IPS-18a (cell line): Measurements from ENCODE around the gene HCRTR1.

Experiments
- H3K27ac ChIP-seq: one replicate; pipeline ENCODE4 v1.5.1; 2013; ENCODE audit warnings: low read length
- H3K27me3 ChIP-seq: one replicate; pipeline ENCODE4 v1.6.1; 2013; ENCODE audit warnings: mild to moderate bottlenecking, low read length; ENCODE audit not compliant: control insufficient read depth, insufficient read depth
- H3K36me3 ChIP-seq: one replicate; pipeline ENCODE4 v1.6.1; 2013; ENCODE audit warnings: low read depth, low read length; ENCODE audit not compliant: control insufficient read depth
- H3K4me1 ChIP-seq: one replicate; pipeline ENCODE4 v1.6.1; 2013; ENCODE audit warnings: low read depth, low read length; ENCODE audit not compliant: control insufficient read depth
- H3K4me3 ChIP-seq: one replicate; pipeline ENCODE4 v1.5.1; 2013; ENCODE audit warnings: low read length
- H3K9ac ChIP-seq: one replicate; pipeline ENCODE4 v1.6.1; 2013; ENCODE audit warnings: mild to moderate bottlenecking, low read length, moderate library complexity
- H3K9me3 ChIP-seq: one replicate; pipeline ENCODE4 v1.6.1; 2013; ENCODE audit warnings: low read depth, low read length; ENCODE audit not compliant: control insufficient read depth

The HCRTR1 gene

DNA sequence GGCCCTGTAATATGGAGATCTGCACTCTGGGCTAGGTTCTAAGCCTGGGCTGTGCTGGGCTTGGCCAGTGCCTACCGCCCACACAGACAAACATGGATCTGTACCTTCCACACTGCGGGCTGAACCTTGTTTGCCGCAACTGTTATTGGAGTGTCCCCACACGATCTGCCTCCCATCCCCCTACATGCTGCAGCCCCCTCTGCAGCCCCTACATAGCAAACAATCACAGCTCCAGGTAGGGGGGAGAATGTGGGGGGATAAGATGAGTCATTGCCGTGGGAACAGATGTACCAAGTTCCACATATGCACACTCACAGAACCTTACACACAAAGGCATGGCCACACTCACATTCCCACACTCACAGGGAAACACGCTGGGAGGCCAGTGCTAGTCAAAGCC lies 2.1 kb upstream of the HCRTR1 start:
- peaks cover 28% of the 10 kb centered on the region for H3K27me3 ChIP-seq
- H3K9me3 ChIP-seq = no peaks in the 10 kb centered on the region
- no peak overlapping the region for H3K4me3 ChIP-seq
- H3K4me1 ChIP-seq = no peaks in the 10 kb centered on the region
- H3K27ac ChIP-seq = no peak overlapping the region
- H3K9ac ChIP-seq = no peak overlapping the region
- no peaks in the 10 kb centered on the region for H3K36me3 ChIP-seq

DNA sequence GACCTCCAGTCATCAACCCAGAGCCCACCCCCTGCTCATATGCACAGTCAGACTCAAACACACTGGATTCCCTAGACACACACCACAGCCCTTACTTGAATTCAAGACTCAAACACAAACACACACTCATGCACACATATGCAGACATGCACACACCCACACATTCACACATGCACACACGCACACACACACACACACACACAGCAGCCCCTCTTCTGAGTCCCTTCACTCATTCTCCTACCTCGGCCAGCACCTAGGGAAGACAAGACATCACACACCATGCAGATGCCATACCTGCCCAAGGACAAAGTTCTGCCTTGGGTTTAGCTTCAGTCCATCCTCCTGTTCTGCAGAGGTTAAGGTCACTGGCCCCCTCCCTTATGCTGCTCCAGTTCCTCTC lies 1.6 kb upstream of the HCRTR1 start:
- Histone ChIP-seq H3K27me3 (peaks cover 28% of the 10 kb centered on the region), H3K4me3 (no peak overlapping the region), H3K9ac (no peak overlapping the region), H3K4me1 (no peaks in the 10 kb centered on the region), H3K27ac (no peak overlapping the region), H3K36me3 (no peaks in the 10 kb centered on the region), H3K9me3 (no peaks in the 10 kb centered on the region)

DNA sequence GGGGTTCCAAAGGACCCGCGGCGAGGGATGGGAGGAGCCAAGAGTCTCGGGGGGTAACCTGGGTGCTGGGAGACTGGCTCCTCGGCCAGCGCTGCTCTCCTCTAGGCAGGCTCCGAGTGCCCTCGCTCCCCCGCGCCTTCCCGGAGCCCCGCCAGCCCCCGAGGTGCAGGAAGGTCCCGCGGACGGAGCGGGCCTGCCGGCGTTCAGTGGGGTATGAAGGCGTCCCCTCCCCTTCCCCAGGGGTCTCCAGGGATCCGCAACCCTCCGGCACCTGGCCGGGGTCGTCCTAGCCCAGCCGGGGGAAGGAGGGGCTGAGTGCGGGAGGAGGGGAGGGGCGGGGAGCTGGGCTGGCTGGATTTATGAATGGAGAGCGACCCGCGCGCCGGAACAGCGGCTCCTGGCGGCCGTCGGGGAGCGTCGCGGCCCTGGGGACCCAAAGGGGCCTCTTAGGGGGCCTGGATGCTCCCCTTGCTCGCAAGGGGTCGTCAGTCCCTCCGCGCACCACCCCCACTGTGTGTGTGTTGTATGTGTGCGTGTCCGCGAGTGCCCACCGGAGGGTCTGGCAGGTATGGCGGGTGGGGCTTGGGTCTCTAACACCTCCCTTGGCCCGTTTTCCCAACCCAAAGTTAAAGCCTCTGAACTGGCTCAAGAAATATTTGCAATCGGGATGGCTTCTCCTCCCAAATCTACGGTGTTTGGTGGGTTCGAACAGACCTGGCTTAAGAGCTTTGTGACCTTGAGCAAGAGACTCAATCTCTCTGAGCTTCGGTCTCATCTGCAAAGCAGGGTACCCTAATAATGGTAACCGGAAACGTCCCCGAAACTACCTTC lies 642 bp downstream of the HCRTR1 start:
- Histone ChIP-seq H3K9ac (peak overlapping the region; percentile 25), H3K4me3 (peak overlapping the region; percentile 71), H3K27ac (no peak overlapping the region), H3K27me3 (peaks cover 28% of the 10 kb centered on the region), H3K9me3 (no peaks in the 10 kb centered on the region), H3K36me3 (no peaks in the 10 kb centered on the region), H3K4me1 (no peaks in the 10 kb centered on the region)

- peaks cover 28% of the 10 kb centered on the region for H3K27me3 ChIP-seq
- H3K27ac ChIP-seq = no peak overlapping the region
- H3K4me3 ChIP-seq = no peak overlapping the region
- no peaks in the 10 kb centered on the region for H3K4me1 ChIP-seq
- no peaks in the 10 kb centered on the region for H3K36me3 ChIP-seq
- no peak overlapping the region for H3K9ac ChIP-seq
- no peaks in the 10 kb centered on the region for H3K9me3 ChIP-seq
Observed at GRCh38 chr1:31618916-31619846, 1.7 kb downstream of the HCRTR1 start.

- Histone ChIP-seq H3K27ac (no peak overlapping the region), H3K36me3 (no peaks in the 10 kb centered on the region), H3K9me3 (no peaks in the 10 kb centered on the region), H3K9ac (no peak overlapping the region), H3K27me3 (peaks cover 20% of the 10 kb centered on the region), H3K4me1 (no peaks in the 10 kb centered on the region), H3K4me3 (no peak overlapping the region)
Observed at GRCh38 chr1:31620631-31621497, 3.4 kb downstream of the HCRTR1 start.

DNA sequence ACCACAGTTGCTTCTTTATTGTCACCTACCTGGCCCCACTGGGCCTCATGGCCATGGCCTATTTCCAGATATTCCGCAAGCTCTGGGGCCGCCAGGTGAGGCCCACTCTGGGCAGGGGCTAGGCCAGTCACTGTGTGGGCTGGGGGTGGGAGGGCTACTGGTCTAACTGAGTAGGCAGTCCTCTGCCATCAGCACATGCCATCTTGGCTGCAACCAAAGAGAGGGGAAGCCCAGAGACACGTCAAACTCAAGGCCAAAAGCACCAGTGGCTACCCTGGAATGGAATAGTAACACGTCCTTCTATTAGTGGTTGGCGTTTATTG lies 4.0 kb downstream of the HCRTR1 start:
- Histone ChIP-seq H3K9ac (no peak overlapping the region), H3K4me1 (no peaks in the 10 kb centered on the region), H3K9me3 (no peaks in the 10 kb centered on the region), H3K36me3 (no peaks in the 10 kb centered on the region), H3K27ac (no peak overlapping the region), H3K27me3 (peaks cover 14% of the 10 kb centered on the region), H3K4me3 (no peak overlapping the region)

DNA sequence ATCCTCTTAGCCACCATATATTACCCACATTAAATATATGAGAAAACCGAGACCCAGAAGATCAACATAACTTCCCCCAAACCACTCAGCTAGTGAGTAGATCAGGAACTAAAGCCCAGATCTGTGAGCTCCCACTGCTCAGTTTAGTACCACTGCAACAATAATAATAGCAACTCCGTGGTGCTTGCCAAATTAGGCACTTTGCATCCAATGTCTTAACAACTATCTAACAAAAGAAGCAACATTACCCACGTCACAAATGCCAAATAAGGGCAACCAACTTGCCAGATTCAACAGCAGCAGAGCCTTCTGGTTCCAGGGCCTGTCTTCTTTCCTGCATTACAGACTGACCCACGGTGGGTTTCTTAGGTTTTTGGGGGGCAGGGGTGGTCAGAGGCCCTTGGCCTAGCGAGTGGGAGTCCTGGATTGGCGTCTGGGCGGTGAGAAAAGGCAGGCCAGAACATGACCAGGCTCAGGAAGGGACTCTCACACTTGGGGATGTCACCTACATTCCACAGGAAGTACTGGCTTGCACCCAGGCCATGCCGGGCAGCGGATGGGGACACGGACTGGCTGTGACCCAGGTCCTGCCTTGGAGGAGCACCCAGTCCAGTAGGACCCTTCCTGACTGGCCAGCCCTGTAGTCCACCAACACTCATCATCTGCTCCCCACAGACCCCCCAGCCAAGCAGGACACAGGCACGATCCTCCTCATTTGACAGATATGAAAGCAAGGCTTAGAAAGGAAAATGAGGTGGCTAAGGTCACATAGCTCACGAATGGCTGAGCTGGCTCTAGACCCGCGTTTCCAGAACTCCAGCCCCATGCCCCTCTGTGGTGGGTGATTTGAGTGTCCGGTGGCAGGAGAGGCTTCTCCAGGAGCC lies 4.6 kb downstream of the HCRTR1 start:
- H3K4me3 ChIP-seq = no peak overlapping the region
- H3K36me3 ChIP-seq = no peaks in the 10 kb centered on the region
- H3K9me3 ChIP-seq = no peaks in the 10 kb centered on the region
- no peak overlapping the region for H3K27ac ChIP-seq
- H3K9ac ChIP-seq = no peak overlapping the region
- H3K4me1 ChIP-seq = no peaks in the 10 kb centered on the region
- peaks cover 7% of the 10 kb centered on the region for H3K27me3 ChIP-seq

DNA sequence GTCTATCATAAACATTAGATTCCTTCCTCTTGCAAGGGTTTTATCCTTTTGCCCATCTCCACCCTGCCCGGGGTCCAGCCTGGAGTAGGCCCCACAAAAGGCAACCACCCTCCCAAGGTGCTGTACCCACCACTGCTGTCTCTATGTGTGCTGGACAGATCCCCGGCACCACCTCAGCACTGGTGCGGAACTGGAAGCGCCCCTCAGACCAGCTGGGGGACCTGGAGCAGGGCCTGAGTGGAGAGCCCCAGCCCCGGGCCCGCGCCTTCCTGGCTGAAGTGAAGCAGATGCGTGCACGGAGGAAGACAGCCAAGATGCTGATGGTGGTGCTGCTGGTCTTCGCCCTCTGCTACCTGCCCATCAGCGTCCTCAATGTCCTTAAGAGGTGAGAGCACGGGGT lies 5.9 kb downstream of the HCRTR1 start:
- no peak overlapping the region for H3K9ac ChIP-seq
- no peak overlapping the region for H3K4me3 ChIP-seq
- H3K27ac ChIP-seq = no peak overlapping the region

GRCh38 chr1:31624309-31624708 lies 6.8 kb downstream of the HCRTR1 start:
- Histone ChIP-seq H3K27me3 (no peaks in the 10 kb centered on the region), H3K9me3 (no peaks in the 10 kb centered on the region), H3K4me1 (no peaks in the 10 kb centered on the region)

More for the DNA sequence above, 5.9 kb downstream of the HCRTR1 start:
- H3K9me3 ChIP-seq = no peaks in the 10 kb centered on the region
- peaks cover 4% of the 10 kb centered on the region for H3K36me3 ChIP-seq
- no peaks in the 10 kb centered on the region for H3K4me1 ChIP-seq
- H3K27me3 ChIP-seq = no peaks in the 10 kb centered on the region

DNA sequence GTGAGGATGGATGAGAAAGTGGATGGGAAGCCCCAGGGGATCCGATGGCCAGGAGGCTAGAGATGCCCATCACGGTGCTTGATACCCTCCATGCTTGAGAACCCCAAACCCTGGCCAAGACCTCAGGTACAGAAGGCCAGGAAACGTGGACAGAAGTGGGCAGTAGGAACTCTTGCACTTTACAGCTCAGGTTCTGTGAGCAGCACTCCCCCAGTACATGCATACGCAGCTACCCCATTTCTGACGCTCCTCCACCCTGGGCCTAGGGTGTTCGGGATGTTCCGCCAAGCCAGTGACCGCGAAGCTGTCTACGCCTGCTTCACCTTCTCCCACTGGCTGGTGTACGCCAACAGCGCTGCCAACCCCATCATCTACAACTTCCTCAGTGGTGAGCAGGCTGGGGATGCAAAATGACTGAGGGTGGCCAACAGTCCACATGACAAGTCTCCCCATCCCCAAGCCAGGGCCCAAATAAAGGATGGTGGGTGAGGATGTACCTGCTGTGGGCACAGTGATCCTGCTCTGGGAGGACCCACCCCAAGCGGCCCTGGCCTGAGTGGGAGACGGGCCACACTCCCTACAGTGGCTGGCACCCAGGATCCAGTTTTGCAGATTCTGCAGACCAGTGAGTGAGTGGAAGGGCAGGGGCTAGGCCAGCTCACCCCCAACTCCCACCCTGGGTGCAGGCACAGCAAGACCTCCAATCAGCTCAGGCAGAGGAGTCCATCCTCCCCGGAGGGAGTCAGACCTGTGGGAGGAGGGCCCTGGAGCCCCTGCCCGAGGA lies 7.4 kb downstream of the HCRTR1 start:
- H3K36me3 ChIP-seq = peaks cover 11% of the 10 kb centered on the region
- no peaks in the 10 kb centered on the region for H3K27me3 ChIP-seq
- H3K4me1 ChIP-seq = no peaks in the 10 kb centered on the region
- no peak overlapping the region for H3K9ac ChIP-seq
- H3K9me3 ChIP-seq = no peaks in the 10 kb centered on the region
- no peak overlapping the region for H3K4me3 ChIP-seq
- no peak overlapping the region for H3K27ac ChIP-seq

More at GRCh38 chr1:31624309-31624708, 6.8 kb downstream of the HCRTR1 start:
- no peak overlapping the region for H3K4me3 ChIP-seq
- H3K9ac ChIP-seq = no peak overlapping the region
- H3K27ac ChIP-seq = no peak overlapping the region
- peaks cover 10% of the 10 kb centered on the region for H3K36me3 ChIP-seq
